NCI-H524 treated with DMSO at 0.1 percent for 48 hours (cell line): ENCODE data around the gene UBE2D3.
"Not testable (repeated sequence)": the region's sequence is repeated elsewhere in the genome, so short reads cannot be mapped to it uniquely, and the experiment has no call there.

Source experiments
- DNase-seq: peaks from one replicate; lab custom pipeline; 2025; lab: John Stamatoyannopoulos, UW

The UBE2D3 gene

GRCh38 chr4:102826890-102827673 lies at the start of gene UBE2D3:
Gene UBE2D3 (minus strand): TSS chr4:102827551. CDS start chr4:102826508, 1,043 bp downstream.
- DNase-seq: peak; percentile 10

GRCh38 chr4:102871772-102872171 lies 44.4 kb upstream of the UBE2D3 start:
- DNase-seq: no peak

GRCh38 chr4:102869569-102870197 lies 42.3 kb upstream of the UBE2D3 start:
- no peak for DNase-seq

GRCh38 chr4:102868781-102869568 lies 41.6 kb upstream of the UBE2D3 start, which contains the start of gene CISD2:
Gene CISD2 (plus strand): TSS chr4:102868992. CDS start chr4:102869085, 93 bp downstream.
- peak; percentile 58 for DNase-seq

- no peak for DNase-seq
Observed at GRCh38 chr4:102868153-102868780, 40.9 kb upstream of the UBE2D3 start.

- DNase-seq: no peak
Observed at GRCh38 chr4:102867278-102868152, 40.2 kb upstream of the UBE2D3 start.

- DNase-seq: not testable (repeated sequence)
Observed at GRCh38 chr4:102865327-102865726, 38.0 kb upstream of the UBE2D3 start.

- DNase-seq: no peak
Observed at GRCh38 chr4:102862747-102863146, 35.4 kb upstream of the UBE2D3 start.

GRCh38 chr4:102862016-102862415 lies 34.7 kb upstream of the UBE2D3 start:
- DNase-seq: no peak

GRCh38 chr4:102860611-102861324 lies 33.4 kb upstream of the UBE2D3 start:
- DNase-seq: no peak

- no peak for DNase-seq
Observed at GRCh38 chr4:102858828-102859464, 31.6 kb upstream of the UBE2D3 start.

GRCh38 chr4:102850370-102850769 lies 23.0 kb upstream of the UBE2D3 start:
- no peak for DNase-seq

GRCh38 chr4:102849579-102850104 lies 22.3 kb upstream of the UBE2D3 start:
- no peak for DNase-seq

- DNase-seq: no peak
Observed at GRCh38 chr4:102847687-102848086, 20.3 kb upstream of the UBE2D3 start.

- no peak for DNase-seq
Observed at GRCh38 chr4:102843938-102844337, 16.6 kb upstream of the UBE2D3 start.

- no peak for DNase-seq
Observed at GRCh38 chr4:102843273-102843672, 15.9 kb upstream of the UBE2D3 start.

- no peak for DNase-seq
Observed at GRCh38 chr4:102842367-102842766, 15.0 kb upstream of the UBE2D3 start.

GRCh38 chr4:102836596-102836995 lies 9.2 kb upstream of the UBE2D3 start:
- no peak for DNase-seq

GRCh38 chr4:102832667-102833066 lies 5.3 kb upstream of the UBE2D3 start:
- no peak for DNase-seq

GRCh38 chr4:102832105-102832504 lies 4.8 kb upstream of the UBE2D3 start:
- no peak for DNase-seq
